HG02763 (cell line): ENCODE data around the gene LY6G6C.
"Not testable (repeated sequence)": the region's sequence is repeated elsewhere in the genome, so short reads cannot be mapped to it uniquely, and the experiment has no call there.

Experiments used
- ATAC-seq: cut with Tn5 transposase; IDR thresholded peaks from one replicate; pipeline ENCODE4 v1.9.1; 2021; ENCODE audit warnings: mild to moderate bottlenecking, moderate library complexity; ENCODE audit not compliant: unreplicated experiment

Gene LY6G6C

DNA sequence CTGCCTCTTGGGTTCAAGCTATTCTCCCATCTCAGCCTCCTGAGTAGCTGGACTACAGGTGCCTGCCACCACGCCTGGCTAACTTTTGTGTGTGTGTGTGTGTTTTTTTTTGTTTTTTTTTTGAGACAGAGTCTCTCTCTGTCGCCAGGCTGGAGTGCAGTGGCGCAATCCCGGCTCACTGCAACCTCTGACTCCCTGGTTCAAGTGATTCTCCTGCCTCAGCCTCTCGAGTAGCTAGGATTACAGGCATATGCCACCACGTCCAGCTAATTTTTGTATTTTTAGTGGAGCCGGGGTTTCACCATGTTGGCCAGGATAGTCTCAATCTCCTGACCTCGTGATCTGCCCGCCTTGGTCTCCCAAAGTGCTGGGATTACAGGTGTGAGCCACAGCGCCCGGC lies 12.4 kb downstream of the LY6G6C start:
- ATAC-seq = not testable (repeated sequence)

- ATAC-seq = no peak
Observed at GRCh38 chr6:31708224-31708623, 13.3 kb downstream of the LY6G6C start.

DNA sequence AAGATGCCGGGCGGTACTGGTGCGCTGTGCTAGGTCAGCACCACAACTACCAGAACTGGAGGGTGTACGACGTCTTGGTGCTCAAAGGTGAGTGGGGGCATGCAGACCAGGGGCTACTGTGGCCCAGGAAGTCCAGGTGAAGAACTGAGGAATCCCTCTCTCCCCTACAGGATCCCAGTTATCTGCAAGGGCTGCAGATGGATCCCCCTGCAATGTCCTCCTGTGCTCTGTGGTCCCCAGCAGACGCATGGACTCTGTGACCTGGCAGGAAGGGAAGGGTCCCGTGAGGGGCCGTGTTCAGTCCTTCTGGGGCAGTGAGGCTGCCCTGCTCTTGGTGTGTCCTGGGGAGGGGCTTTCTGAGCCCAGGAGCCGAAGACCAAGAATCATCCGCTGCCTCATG lies 13.8 kb downstream of the LY6G6C start:
- no peak for ATAC-seq

GRCh38 chr6:31706599-31706998 lies 14.9 kb downstream of the LY6G6C start, which contains the start of gene LY6G6F:
Gene LY6G6F (plus strand): TSS chr6:31706866. CDS start chr6:31706907, 41 bp downstream.
- ATAC-seq = no peak

DNA sequence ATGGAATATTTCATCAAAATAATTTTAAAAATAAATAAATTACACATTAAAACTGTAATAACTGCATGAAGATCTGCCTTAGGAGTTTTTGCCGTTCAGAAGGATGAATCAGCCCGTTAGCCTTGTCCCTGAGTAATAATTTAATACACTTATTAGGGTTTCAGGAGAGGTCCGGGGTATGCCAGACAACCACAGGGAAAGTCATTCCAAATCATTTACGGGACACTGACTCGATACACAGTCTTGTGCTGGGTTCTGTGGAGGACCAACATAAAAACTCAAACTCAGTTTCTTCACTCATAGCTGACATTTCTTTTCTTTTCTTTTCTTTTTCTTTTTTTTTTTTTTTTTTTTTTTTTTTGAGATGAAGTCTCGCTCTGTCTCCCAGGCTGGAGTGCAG lies 15.6 kb downstream of the LY6G6C start:
- ATAC-seq = no peak

- peak; percentile 83 for ATAC-seq
Observed at GRCh38 chr6:31702819-31703716, 18.5 kb downstream of the LY6G6C start, which contains the start of gene ABHD16A. Gene ABHD16A (minus strand): TSS chr6:31703324. CDS start chr6:31703281, 43 bp downstream.

DNA sequence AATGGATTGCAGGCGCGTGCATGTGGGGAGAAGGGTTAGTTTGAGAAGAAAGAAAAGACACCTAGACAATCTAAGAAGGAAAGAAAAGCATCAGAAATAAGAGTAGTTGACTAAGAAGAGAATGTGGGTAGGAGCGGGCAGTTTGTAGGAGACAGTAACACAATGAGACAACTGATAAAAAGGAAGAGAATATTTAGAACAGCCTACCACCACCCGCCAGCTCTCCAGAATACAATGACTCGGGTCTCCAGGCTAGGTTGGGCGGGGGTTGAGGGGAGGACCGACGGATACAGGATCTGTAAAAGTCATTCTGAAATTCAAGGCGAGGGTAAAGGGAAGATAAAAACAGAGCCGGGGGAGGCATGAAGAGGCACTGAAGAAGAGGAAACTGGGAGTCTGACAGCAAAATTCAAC lies 19.1 kb downstream of the LY6G6C start:
- no peak for ATAC-seq

- ATAC-seq = no peak
Observed at GRCh38 chr6:31701666-31702404, 19.7 kb downstream of the LY6G6C start.

- no peak for ATAC-seq
Observed at GRCh38 chr6:31700740-31701401, 20.7 kb downstream of the LY6G6C start.

- no peak for ATAC-seq
Observed at GRCh38 chr6:31697555-31697954, 24.0 kb downstream of the LY6G6C start.

DNA sequence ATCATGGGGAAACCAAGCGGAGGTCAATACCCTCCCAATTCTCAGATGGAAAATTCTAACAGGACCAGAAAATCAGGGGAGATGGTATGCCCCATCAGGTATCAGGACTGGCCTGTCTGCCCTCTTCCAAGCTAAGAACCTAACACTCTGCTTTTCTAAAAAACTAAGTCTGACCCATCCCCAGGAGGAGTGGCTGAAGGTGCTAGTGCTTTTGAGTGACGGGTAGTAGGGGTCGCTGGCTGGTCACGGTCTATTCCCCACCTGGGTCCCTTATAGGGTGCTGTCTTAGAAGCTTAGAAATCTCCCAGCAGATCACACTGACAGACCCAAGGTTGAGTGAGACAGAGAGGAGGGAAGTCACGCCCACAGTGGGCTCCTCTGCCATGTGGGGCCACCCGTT lies 28.0 kb downstream of the LY6G6C start:
- no peak for ATAC-seq

- no peak for ATAC-seq
Observed at GRCh38 chr6:31692886-31693285, 28.7 kb downstream of the LY6G6C start.

DNA sequence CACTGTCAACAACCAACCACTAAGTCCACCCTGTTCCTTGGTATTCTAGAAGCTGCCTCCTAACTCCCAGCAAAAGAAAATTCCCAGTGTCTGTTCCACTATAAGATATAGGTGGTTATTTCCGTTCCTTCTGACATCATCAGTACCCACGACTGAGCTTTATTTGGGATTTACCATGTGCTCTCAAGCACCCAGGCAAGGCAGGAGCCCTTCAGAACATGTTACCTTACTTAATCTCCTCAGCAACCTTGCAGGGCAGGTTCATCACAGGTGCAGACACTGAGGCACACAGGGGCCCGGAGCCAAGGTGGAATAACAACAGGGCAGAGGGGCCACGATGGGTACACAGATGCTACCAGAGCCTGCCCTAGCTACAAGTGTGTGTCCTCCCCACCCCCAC lies 29.2 kb downstream of the LY6G6C start:
- no peak for ATAC-seq

DNA sequence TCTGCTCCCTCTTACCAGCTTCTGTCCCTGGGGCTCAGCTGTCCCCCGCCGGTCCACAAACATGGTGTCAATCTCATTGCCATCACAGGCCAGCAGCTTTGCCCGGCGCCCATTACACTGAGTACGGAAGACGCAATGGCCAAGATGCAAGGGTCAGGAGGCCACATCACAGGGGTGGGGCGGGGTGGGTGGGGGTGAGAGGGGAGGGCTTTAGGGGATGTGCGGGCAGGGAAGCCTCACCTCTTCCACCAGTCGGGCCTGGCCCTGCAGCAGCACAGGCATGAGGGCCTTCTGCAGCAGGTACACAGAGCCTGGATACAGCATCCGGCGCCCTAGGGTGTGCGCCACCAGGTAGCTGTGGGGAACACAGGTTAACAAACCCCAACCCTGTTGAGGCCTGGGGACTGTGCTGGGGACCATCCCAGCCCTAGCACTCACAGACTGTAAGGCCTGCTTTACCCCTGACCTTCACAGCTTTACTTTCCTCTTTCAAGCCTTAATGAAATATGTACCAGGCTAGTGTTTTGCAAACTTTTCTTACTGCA lies 29.9 kb downstream of the LY6G6C start:
- no peak for ATAC-seq

GRCh38 chr6:31691078-31691463 lies 30.5 kb downstream of the LY6G6C start:
- ATAC-seq = no peak

GRCh38 chr6:31690231-31691077 lies 31.1 kb downstream of the LY6G6C start:
- ATAC-seq = no peak

DNA sequence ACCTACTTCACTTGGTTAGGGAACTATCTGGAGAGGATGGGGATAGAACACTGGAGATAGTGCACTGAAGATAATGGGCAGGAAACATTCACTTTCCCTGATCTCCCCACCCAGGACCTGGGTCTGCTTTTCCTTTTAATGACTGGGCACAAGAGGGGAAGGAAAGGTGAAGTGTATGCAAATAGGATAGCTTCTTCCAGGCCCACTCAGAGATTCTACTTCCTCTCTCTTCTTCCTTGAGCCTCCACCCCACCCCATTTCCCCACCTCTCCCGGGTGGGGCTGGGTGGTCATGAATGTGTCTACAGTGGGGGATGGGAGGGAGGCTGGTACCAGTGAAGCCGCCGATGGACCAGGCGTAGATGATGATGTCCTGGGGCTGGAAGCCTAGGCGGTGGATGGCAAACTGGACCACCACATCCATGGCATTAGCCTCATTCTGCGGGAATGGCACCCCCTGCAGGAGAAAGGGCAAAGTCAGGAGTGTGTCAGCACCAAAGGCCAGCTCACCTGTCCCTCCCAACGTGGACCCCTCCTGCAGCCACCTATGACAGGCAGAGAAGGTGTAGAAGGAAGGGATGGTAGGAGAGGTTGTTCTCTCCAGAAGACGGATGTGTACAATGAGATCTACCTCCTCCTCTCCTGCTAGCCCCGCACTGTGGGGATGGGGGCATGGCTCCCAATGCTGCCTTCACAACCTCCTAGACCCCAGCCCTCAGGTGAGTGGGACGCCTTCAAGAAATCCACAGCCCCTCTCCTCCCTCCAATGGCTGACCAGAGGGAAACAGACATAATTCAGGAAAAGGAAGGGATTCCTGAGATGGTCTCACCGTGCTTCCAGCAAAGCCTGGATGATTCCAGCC lies 32.1 kb downstream of the LY6G6C start:
- ATAC-seq = no peak

DNA sequence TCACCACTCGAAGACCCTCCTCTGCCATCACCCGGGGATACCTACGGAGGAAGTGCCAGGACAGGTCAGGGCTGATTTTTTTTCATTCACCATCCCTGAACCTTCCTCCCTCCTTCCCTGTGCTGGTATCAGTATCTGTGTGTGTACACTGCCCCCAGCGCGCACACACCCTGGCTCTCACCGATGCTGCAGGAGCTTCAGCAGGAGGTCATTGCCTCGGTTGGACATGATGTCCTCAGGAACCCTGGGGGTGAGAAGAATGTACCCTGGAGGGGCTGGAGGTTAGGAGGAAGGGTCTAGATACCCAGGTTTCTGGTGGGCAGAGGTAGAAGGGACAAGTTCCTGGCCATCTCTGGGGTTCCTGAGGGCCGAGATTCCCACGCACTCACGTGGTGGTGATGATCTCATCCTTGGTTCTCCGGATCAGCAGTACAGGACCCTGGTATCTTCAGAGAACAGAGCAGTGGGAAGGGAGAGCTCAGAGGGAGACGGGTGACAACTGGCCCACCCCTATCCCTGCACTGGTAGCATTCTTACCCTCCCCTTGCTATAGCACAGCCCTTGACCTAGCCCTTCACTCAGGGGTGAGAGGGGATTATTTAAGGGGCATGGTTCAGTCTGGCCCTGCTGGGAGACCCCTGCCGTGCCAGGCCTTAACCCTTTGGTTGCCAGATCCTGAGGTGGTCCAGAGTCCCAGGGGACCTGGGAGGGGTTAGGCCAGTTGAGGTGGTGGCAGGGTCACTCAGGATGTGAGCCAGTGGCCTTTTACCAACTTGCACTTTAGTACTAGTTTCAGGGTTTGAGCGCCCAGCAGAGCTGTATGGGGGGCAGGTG lies 33.5 kb downstream of the LY6G6C start:
- ATAC-seq = no peak
